GM21423 (cell line): ENCODE data around the gene GRAMD2B.

Source experiments
- ATAC-seq: cut with Tn5 transposase; IDR thresholded peaks from one replicate; pipeline ENCODE4 v1.9.1; 2021; ENCODE audit warnings: mild to moderate bottlenecking, moderate library complexity; ENCODE audit not compliant: unreplicated experiment

Gene GRAMD2B

DNA sequence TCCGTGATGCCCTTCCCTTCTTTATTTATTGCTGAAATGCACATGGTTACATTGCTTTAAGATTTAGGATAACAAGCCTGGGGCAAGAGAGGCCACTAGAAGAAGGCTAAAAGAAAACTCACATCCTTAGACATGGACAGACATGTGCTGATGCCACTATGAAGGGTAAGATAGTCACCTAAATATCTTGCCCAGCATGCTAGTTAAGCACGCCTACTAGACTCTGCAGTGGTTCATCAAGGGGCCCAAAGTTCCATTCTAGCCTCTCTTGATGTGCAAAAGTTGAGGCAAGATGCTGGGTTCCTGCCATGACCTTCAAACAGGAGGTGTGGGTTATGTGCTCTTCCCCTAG is 49.3 kb downstream of the GRAMD2B start:
- ATAC-seq, result no peak

DNA sequence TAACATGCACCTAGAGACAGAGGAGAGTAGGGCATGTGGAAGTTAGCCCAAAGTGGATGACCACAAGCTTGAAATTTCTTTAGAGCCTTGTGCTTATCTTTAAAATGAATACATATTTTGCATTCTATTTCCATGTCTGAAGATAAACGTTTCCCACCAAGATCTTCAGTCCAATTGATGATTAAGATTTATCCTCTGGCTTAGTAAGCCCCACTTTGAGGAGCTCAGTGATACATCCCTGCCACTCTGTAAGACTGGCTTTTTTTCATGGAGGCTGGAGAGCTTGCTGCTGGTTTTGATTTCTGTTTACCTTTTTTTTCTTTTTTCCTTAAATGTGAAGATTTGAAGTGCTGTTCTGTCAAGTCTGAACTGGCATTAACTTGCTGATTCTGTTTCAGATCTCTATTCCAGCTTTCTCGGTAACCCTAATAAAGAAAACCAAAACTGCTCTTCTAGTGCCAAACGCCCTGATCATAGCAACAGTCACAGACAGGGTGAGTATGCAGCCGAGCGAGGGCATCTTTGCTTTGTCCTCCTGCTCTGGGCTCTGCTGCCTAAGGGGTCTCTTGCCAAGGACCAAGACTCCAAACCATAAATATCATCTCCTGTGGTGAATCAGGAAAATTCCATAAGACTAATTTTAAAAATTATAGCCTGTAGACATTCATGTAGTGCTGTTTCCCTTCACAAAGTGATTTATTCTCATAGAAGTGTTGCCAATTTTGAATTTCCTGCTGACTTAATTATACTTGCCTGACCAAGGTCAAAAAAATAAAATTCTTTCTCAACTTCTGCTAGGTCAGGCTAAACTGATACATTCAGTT is 54.3 kb downstream of the GRAMD2B start:
- no peak for ATAC-seq

DNA sequence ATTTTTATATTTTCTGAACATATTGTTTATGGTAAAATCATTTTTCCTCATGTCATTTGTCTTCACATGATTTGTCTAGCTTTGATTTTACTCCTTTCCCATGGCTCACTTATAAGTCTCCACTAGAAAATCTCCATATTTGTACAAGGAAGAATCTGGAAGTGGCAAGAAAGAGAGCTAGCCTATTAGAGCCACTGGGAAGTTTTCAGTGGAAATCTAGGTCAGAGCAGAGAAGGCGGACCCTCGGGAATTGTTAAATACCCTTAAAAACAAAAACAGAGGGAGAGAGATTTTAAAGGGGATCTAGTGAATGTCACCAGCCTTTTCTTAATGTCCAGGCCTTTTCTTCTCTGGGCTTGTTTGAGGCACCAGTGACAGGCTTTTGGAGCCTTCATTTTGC is 56.6 kb downstream of the GRAMD2B start:
- no peak for ATAC-seq

DNA sequence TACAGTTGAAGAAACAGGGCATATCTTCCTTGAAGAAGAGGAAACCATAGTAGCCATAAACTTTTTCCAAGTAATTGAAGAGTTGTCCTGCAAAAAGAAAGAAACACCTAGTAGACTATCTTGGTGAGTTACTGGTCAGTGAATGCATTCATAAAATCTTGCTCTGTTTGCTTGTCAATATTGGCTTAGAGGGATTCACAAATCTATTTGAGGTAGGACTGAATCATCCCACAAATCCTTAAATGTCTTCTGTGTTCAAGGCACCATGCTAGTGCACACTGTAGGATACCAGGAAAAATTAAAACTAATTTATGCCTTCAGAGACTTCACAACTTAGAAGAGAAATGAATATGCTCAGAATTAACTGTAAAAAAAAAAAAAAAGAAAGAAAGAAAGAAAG is 57.6 kb downstream of the GRAMD2B start:
- ATAC-seq, result no peak

DNA sequence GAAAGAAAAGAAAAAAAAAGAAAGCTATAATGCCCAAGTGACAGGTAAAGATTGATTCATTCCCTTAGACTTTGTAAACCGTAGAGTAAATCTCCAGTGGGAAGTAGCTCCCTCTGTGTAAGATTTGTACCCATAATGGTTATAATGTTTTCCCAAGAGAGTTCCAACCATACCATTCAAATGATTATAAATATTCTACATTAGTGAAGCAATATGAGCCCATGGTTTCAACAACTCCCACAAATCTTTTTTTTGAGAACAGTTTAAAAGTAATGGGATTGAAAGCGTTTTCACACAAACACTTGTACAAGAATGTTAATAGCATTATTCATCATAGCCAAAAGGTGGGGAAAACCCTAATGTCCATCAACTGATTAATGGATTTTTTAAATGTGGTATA is 58.0 kb downstream of the GRAMD2B start:
- no peak for ATAC-seq

DNA sequence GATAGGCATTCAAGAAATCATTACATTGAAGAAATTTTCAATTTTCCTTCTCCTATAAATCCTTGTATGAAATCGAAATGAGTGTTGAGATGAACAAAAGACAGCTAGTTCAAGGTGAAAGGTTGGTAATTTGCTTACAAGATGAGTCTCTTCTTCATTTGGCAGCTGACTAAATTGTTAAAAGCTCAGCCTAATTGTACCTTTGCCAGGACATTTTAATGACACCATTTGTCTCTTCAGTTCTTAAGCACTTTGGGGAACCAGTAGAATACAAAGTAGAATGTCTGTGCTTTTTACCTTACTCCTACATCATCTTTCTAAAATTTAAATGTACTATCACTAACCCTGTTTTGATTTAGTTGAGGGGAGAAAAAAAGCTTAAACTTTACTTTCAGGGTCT is 59.4 kb downstream of the GRAMD2B start:
- no peak for ATAC-seq

DNA sequence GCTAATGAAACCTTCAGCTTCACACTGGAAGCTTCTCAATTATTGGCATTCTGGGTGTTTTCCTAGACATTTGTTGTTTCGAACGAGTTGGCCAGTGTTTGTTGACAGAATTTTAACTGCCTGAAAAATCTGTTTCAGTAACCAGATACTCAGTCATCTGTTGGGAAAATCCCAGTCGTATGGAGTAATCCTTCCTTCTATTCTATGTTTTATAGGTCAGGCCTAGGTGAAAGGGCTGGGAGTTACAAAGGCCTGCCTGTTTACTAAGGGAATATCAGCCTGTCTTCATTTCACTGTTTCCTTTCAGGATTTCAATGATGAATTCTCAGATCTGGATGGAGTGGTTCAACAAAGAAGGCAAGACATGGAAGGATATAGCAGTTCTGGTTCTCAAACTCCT is 59.9 kb downstream of the GRAMD2B start:
- ATAC-seq, result no peak

DNA sequence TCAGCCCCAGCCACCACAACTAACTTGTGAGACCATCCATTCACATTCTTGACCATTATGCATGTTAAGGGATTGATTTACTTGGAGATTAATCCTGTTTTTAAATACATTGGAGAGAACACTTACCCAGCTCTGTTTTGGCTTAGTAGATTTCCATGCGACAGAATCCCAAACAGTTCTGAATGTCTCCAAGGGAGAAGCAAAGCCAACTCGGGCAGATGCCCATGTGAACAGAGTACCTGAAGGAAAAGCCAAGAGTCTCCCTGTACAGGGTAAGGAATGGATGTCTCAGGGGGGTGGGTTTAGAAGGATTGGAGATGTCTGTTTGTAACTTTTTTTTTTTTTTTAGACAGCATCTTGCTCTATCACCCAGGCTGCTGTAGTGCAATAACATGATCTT is 61.0 kb downstream of the GRAMD2B start:
- no peak for ATAC-seq

DNA sequence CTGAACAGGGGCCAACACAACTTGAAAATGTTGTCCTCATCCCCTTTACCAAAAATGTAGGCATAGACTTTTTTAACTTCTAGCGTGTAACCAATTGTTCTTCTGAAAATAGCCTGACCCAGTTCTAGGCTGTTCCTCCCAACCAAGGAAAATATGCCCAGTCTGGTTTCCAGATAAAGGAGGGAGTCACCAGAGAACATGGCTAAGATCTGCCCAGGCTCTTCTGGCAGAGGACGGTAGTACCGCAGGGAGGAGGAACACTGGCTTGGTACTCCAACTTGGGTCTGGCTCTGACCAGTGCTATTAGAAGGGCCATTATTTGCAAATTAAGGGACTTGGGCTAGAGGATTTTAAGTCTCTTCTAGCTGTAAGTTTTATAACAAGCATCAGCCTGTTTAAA is 63.1 kb downstream of the GRAMD2B start:
- no peak for ATAC-seq

DNA sequence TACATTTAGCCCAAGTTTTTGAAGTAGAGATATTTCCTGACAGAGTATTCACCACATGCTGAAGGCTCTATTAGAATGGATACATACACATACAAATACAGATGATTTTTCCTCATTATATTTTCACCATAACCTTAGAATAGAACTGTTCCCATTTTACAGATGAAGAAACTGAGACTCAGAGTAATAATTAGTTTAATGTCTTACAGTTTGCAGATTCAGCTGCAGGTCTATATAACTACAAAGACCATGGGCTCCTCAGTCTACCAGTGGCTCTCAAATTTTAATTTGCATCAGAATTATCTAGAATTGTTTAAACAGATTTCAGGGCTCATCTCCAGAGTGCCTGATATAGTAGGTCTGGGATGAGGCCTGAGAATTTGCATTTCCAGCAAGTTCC is 64.4 kb downstream of the GRAMD2B start:
- no peak for ATAC-seq

DNA sequence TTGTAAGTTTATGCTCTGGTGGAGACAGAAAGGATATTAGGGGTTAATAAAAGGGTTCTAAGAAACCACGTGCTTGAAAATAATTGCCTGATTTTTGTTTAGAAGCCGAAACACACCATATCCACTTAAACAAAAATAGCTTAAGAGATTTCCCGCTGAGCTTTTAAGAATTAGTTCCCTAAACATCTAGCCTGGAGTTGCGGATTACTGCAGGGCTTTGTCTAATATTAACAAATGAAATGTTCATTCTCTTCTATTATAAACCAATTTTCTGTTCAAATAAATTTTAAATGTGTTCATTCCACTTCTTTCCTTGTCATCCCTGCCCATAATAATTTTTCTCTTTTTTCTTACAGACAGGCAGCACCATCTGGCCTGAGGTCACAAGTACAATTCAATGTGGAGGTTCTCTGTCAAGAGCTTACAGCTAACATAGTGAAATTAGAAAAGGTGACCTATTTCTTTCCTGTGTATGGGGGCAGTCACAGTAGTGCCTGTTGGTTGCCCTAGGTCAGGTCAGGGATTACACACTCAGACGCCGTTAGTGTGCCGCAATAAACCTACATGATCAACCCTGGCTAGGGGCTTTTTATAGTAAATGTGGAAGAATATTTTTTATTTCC is 65.3 kb downstream of the GRAMD2B start:
- ATAC-seq, result no peak

DNA sequence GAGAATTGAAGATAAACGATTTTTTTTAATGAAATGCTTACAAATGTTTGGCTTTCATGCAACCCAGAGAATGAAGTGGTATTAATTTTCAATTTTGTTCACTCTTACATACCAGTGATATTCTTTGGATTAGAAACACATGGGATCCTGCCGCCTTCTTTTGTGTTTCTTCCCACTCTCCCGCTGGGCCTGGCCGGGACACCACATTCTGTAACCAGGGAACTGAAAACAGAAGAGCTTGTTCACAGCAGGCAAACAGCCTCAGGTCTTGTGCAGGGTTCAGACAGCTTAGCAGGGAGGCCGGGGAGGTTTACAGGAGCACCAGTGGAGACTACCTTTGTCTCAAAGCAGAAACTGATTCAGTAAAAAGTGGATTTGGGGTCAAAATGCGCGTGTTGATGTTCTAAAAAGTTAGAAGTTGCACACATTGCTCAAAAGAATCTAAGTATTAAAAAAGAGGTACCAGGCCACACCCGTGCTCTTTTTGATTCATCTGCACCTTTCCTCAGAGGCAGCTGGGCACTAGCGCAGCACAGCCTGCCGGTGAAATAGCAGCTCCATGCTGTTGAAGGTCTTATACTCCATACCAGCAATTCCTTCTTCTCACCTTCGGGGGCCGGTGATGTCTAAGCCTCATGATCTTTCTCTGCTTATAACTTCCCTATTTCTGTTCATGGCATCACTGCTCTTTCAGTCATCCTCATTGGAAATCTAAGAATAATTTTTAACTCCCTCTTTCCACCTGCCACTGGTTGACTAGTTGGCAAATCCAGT is 67.1 kb downstream of the GRAMD2B start:
- ATAC-seq, result no peak

DNA sequence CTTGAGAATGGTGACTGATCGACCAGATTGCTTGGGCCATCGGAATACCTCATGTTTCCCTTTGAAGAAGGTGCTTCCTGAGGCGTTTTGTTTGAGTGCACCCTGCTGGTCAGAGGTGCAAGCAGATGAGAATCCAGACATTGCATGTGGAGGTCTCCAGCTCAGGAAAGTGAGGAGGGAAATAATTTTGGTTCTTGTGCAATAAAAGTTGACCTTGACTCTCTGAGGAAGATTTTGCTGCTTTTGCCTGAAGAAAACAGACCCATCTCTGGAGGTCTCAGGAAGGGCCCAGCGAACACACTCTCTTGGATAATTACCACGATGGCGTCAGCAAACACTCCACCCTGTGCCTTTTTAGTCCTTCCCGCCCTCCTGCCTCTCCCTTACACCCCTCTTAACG is 69.7 kb downstream of the GRAMD2B start:
- ATAC-seq, result no peak

DNA sequence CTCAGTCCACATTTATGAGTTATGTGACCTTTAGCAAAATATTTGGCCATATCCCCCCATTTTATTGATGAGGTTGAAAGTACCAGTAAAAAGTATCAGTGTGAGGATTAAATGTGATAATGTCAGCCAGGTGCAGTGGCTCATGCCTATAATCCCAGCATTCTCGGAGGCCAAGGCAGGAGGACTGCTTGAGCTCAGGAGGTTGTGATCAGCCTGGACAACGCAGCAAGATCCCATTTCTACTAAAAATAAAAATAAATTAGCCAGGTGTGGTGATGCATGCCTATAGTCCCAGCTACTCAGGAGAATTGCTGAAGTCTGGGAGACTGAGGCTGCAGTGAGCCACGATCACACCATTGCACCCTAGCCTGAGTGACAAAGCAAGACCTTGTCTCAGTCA is 71.2 kb downstream of the GRAMD2B start:
- ATAC-seq, result no peak

DNA sequence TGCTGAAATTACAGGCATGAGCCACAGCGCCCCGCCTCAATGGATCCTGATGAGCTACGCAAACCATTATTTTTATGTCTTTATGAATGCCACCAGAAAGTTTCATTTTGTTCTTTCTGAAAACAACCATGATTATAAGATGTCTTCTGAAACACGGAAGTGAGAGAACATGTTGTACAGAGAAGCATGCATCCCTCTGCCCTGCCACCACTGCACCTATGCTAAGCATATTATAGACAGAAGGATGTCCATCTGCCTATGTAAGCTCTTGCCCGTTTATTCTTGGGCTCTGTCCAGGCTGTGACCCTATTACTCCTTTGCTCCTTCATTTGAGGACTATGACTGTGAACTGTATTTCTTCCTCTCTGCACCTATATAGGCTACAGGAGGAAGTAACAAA is 74.3 kb downstream of the GRAMD2B start:
- ATAC-seq, result no peak

DNA sequence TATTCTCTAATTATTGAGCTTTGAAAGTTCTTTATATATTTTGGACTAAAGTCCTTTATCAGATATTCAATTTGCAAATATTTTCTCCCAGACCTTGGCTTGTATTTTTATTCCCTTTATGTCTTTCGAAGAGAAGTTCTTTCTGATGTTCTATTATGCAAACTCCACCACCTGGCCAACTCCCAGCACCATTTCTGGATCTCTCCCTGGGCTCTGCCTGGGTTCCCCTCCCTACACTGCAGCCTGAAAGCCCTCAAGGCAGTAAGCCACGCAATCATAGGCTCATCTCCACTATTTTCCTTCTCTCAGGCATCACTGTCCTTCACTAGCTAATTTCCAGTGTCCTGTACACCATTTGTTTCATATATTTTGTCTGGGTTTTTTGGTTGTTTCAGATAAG is 76.1 kb downstream of the GRAMD2B start:
- no peak for ATAC-seq

DNA sequence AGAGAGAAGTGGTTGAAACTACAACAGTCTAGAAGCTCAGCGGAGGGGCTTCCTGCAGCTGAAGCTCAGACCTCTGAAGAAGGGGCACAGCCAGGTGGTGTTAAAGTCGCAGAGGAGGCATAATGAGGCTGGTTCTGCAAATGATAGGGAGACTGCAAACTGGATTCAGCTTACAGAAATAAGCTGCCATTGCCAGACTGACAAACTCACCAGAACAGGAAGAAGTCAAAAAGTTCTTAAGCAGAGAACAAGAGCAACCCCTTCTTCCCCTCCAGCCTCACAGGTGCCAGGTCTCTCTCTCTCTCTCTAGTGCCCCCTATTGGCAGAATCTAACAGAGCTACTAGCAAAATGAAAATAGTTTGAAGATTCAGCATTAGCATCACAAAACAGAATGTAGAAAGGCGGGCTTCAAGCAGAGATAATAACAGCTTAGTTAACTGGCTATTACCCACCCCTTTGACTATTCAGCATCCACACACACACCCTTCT is 76.7 kb downstream of the GRAMD2B start:
- ATAC-seq, result peak; percentile 74

DNA sequence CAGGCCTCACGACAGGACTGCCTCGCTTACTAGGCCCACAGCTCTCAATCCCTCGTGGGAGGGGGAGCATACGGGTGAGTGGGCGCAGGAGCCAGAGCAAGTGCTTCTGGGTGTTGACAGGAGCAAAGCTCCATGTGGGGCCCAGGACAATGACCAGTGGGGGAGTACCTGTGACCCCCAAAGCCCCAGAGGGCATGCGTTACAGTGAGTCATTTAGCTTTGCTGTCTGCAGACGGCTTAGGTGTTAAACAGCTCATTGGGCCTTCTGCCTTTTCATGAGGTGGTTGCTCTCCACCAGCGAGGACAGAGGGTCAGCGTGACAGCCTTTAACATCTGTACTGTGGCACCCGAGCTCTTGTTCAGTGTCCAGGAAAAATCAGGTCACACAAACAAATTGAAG is 78.2 kb downstream of the GRAMD2B start:
- ATAC-seq, result no peak

DNA sequence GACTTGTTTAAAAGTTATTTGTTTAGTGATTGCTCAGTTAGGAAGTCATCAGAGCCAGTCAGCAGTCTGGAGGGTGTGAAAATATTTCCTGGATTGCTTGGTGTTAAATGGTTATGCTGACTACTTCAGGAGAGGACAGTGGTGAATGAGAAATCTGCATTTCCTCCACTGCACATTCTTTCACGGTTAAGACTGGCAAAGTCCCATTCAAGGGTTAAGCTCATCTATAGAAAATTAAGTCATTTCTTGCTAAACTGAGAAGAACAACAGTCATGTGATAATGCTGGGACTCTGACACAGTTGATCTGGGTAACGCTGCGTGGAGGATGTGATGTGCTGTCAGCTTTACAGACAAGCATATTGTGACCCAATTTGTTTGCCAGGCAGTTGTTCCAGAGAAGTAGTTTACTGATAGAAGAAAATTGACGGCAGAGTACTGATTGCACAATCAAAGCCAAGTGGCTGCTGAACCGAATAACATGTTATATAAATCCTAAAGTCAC is 80.4 kb downstream of the GRAMD2B start:
- ATAC-seq, result no peak

DNA sequence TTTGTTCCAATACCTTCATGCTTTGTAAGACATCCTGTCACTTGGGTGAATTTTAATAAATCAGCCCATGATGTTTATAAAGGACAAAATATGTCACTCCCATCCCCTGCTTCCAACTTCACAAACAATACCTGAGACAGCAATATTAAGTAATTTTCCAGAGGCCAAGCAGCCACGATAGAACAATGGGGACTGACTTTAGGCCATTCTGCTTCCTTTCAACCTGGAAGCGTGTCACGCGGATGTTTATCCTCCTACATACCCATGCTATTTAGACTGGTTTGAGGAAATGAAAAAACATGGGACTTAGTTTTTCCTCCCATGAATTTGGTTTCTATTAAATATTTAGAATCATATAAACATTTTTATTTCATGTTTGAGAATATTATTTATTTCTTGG is 82.9 kb downstream of the GRAMD2B start:
- ATAC-seq, result no peak

DNA sequence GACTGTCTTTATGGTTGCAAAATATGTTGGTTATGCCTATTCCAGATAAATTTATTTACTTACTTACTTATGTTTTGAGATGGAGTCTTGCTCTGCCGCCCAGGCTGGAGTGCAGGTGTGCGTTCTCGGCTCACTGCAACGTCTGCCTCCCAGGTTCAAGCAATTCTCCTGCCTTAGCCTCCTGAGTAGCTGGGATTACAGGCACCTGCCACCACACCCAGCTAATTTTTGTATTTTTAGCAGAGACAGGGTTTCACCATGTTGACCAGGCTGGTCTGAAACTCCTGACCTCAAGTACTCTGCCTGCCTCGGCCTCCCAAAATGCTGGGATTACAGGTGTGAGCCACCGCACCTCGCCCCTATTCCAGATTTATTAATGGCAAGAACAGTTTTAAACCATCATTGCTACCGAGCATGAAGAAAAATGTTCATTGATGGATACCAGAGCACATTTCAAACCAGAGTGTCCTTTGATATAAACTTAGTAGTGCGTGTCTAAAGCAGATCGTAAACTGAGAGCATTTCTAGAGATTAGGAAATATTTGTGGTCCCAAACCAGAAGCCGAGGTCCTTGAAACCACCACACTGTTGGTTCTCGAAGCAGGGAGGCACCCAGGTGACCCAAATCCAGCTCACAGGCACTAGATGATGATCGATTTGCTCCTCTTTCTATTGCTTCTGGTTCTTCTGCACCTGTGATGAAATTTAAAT is 85.2 kb downstream of the GRAMD2B start:
- peak; percentile 31 for ATAC-seq
